ENCODE data around the gene SLC4A5.
"Not testable (repeated sequence)": the region's sequence is repeated elsewhere in the genome, so short reads cannot be mapped to it uniquely, and the experiment has no call there.

SLC4A5 gene

GRCh38 chr2:74199275-74199701, 143.9 kb downstream of the SLC4A5 start:
- no peak for DNase-seq (ENCODE audit: low read depth, low spot score)

DNA sequence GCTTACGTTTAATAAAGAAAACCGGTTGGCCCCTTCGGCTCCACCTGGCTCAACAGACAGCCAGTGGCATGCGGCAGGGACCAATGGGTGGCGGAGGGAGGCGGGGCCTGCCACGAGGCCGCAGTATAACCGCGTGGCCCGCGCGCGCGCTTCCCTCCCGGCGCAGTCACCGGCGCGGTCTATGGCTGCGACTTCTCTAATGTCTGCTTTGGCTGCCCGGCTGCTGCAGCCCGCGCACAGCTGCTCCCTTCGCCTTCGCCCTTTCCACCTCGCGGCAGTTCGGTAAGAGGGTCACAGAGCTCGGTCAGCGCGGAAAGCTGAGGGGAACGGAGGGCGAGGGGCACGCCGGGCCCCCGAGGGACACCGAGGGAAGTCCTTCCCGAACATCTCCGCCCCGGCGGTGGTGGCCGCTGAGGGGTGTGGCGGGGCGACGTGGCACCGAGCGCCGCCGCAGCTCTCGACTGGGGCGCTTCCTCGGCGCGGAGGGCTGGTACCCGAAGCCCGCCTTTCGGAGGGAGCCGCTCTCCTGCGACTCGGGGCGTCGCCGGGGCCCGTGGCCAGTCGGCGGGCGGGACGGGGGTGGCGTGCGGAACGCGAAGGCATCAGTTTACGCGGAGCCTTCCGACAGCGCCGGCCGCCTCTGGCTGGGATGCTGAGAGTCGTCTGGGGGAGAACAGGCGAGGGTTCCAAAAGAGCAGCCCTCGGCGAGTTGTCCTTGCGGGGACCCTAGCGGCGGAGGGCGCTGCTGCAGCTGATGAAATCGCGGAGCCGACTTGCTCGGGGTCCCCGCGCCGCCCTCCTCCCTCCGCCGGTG, 144.5 kb downstream of the SLC4A5 start, which contains the start of gene MTHFD2:
Gene MTHFD2 (plus strand): TSS at position 155 of the 814 bp plus-strand sequence. CDS start 27 bp downstream, at position 182.
- peak; percentile 99 for DNase-seq (ENCODE audit: low read depth, low spot score)

- no peak for DNase-seq (ENCODE audit: low read depth, low spot score)
Observed at GRCh38 chr2:74198023-74198460, 145.2 kb downstream of the SLC4A5 start.

GRCh38 chr2:74197049-74197448, 146.2 kb downstream of the SLC4A5 start:
- no peak for DNase-seq (ENCODE audit: low read depth, low spot score)

DNA sequence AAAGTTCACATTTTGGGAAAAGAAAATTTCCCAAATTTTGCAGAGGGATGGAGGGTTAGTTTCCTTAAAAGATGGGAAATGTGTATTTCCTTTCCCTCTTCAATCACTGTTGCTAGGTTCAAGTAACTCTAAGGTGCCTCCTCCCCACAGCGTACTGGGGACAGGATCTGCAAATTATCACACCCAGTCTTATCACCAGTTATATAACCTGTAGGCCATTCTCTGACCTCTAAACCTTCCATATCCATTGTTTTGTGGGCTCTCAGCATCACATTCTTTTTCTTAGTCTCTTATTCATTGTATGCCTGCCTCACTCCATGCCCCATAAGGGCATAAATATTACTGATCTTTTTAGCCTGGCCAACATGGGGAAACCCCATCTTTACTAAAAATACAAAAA, 148.4 kb downstream of the SLC4A5 start:
- DNase-seq (ENCODE audit: low read depth, low spot score): no peak

DNA sequence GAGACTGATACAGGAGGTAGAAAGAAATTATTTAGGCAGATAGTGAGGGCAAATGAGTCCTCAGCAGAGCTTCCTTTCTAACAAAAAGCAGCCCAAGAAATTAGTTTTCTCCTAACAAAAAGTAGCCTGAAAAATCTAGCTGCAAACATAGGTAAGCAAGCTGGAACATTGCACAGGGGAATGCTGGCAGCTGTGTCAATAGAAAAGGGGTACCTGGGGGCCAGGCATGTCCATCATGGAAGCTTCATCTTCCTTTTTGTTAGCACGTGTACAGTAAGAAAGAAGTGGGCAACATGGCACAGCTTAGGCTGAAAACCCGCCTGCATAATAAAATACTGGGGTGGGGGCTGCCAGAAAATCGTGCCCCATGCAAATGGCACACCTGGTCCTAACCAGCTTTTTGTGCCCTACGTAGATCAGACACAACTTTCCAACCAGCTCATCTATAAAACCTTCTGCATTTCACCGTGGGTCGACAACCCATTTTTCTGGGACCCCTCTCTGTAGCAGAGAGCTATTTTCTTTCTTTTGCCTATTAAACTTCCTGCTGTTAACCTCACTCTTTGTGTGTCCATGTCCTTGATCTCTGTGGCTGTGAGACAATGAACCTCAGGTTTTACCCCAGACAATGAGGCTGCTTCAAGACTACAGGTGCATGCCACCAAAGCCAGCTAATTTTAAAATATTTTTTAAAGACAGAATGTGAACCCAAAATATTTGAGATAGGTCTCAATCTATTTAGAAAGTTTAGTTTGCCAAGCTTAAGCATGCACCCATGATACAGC, 151.4 kb downstream of the SLC4A5 start:
- DNase-seq (ENCODE audit: low read depth, low spot score): no peak

DNA sequence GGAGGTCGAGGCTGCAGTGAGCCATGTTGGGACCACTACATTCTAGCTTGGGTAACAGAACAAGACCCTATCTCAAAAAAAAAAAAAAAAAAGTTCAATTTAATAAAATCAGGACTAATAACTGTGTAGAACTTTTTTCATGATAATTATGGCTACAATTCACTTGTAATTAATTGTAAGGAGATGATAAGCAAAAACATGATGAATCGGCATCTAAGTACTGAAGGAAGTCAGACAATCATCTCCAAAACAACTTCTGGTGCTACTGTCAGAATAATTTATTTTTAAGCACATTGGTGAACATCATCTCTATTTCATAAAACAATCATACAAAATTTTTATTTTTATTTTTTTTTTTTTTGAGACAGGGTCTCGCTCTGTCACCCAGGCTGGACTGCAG, 154.5 kb downstream of the SLC4A5 start:
- no peak for DNase-seq (ENCODE audit: low read depth, low spot score)

- peak; percentile 20 for DNase-seq (ENCODE audit: low read depth, low spot score)
Observed at GRCh38 chr2:74188018-74188601, 155.1 kb downstream of the SLC4A5 start.

GRCh38 chr2:74186706-74187105, 156.5 kb downstream of the SLC4A5 start:
- DNase-seq (ENCODE audit: low read depth, low spot score): not testable (repeated sequence)

DNA sequence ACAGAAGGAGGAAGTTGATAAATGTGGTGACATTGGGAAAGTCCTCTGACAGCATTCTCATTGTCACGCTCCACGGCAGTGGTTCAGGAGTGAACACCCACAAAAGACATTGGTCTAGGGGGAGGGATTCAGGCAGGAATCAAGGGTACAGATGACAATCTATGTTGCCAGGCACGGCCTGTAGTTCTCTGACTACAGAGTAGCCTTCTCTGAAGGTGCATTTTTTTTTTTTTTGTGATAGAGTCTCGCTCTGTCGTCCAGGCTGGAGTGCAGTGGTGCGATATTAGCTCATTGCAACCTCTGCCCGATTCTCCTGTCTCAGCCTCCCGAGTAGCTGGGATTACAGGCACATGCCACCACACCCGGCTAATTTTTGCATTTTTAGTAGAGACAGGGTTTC, 157.2 kb downstream of the SLC4A5 start:
- DNase-seq (ENCODE audit: low read depth, low spot score): no peak

DNA sequence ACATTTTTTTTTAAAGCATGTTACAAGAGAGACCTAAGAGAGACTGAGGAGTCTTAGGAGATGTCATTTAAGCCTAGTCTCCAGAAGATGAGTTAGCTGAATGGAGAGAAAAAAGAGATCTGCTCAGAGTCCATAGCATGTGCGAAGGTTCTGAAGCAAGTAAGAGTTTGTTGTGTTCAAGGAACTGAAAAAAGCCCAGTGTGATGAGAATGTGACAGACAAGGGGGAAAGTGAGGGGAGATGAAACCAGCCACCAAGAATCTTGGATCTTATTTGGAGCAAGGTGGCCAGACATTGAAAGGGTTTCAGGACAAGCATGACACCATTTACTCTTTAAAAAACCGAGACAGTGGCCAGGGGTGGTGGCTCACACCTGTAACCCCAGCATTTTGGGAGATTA, 159.3 kb downstream of the SLC4A5 start:
- DNase-seq (ENCODE audit: low read depth, low spot score): no peak

DNA sequence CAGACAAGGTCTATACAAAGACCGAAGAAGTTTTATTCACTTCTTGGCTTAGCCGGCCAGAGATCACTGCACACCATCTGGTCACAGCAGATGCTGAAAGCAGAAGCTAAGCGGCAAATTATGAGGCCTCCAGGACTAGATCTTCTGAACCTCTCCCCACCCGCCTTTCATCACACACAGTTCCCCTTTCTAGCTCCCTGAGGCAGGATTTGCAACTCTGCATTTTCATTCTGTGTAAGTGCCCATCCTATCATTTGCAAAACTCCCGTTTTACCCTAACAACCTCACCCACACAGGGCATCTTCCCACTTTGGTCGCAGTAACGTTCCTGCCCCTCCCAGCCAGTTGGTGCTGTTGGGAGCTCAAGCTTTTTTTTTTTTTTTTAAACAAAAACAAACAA, 161.5 kb downstream of the SLC4A5 start:
- no peak for DNase-seq (ENCODE audit: low read depth, low spot score)

DNA sequence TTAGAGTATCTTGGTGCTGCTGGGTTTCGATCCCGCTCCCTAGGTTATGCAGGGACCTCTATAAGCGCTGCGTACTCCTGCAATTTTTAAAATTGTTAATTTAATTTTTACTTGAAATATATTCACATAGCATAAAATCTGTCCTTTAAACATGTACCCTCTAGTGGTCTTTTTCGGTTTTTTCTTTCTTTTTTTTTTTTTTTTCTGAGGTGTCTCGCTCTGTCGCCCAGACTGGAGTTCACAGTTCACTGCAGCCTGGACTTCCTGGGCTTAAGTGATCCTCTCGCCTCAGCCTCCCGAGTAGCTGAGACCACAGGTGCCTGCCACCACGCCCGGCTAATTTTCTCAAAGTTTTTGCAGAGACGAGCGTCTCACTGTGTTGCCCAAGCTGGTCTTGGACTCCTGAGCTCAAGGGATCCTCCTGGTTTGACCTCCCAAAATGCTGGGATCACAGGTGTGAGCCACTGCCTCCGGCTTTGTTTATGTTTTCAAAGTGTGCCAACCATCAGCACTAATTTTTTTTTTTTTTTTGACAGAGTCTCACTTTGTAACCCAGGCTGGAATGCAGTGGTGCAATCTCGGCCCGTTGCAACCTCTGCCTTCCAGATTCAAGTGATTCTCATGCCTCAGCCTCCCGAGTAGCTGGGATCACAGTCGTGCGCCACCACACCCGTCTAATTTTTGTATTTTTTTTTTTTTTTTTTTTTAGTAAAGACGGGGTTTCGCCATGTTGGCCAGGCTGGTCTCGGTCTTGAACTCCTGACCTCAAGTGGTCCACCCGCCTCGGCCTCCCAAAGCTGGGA, 164.0 kb downstream of the SLC4A5 start:
- DNase-seq (ENCODE audit: low read depth, low spot score): no peak

DNA sequence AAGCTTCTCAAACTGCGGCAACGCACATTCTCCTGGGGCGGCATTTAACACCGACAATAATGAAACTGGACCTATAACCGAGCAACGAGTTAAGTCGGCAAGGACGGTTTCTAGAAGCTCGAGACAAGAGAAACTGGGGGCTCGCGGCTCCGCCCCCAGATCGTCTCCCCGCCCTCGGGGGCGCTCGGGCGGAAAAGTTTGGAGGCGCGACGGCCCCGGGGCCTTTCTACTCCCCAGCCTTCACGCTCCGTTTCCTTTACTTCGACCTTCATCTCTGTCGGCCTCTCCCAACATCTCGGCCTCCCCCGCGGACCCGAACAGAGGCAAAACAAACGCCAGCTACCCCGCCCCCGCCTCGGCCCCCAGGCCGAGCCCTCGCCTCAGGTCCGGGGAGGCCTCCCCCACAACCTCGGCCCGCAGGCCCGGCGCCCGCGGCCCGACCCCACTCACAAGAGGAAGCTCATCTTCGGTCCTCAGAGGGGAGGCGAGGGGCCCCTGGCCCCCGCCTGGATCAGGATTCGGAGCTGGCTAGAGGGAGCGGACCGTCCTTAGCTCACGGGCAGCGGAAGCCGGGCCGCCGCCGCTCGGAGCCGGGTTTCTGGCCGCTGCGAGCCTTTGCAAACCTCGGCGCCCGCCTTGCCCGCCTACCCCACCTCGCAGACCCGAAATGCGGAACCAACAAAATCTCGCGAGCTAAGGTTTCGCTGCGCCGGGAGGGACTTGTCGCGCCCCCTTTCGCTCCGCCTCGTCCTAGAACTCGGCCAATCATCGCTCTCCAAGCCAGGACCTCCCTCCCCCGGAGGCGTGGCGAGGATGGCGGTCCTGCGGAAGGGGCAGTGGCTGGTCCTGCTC, 164.8 kb downstream of the SLC4A5 start, which contains the start of gene MOB1A:
Gene MOB1A (minus strand): TSS at position 669 of the 852 bp plus-strand sequence. CDS start 205 bp downstream, at position 464.
- peak; percentile 88 for DNase-seq (ENCODE audit: low read depth, low spot score)

DNA sequence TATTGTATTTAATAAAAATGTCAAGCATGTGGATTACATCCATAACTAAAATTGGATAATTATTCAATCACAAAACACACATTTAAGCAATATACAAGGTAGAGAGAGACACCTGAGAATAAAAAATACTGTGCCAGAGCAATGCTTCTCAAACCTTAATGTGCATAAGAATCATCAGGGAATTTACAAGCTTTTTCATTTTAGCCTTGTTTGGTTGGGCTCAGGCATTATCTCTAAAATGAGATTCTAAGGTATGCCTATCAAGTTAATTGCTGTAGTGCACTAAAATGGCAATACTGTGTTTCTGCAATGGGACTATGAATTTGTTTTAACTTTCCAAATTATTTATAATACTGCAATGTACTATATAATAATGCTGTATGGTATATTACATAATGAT, 165.5 kb downstream of the SLC4A5 start:
- DNase-seq (ENCODE audit: low read depth, low spot score): no peak

DNA sequence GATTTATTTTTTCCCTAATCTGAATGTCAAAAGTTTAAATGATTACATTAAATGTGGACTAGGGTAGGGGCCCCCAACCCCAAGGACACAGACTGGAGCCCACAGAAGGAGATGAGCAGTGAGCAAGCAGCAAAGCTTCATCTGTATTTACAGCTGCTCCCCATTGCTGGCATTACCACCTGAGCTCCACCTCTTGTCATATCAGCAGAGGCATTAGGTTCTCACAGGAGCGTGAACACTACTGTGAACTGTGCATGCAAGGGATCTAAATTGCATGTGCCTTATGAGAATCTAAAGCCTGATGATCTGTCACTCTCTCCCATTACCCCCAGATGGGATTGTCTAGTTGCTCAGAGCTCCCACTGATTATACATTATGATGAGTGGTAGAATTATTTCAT, 168.3 kb downstream of the SLC4A5 start:
- no peak for DNase-seq (ENCODE audit: low read depth, low spot score)

DNA sequence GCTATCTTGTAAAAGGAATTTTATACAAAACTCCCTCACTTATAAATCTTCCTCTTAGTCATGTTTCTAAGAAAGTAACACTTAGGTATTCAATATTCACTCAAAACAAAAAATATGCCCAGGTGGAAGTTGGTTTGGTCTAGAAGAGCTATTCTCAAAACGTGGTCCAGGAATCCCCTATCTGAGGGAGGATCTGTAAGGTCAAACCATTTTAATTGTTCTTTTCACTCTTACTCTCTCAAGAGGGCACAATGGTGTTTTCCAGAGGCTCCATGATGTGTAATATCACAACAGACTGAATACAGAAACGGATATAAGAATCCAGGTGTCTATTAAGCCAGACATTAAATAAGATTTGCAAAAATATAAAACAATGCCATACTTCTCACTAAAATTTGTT, 174.5 kb downstream of the SLC4A5 start:
- DNase-seq (ENCODE audit: low read depth, low spot score): no peak
